B cell (primary cell): ENCODE data around the gene NDOR1. TPM values are rescaled to one million over a fixed set of nuclear protein-coding genes. Genes with fewer than 3 reads are reported as not detected.

Experiments used
- ATAC-seq: fragments of 200-7000 bp; cut with Tn5 transposase; one replicate; pipeline ENCODE4 v1.10.0; 2021; ENCODE audit warnings: low read depth, mild to moderate bottlenecking, moderate number of reproducible peaks, moderate library complexity
- CTCF ChIA-PET: fragments of 350-600 bp; sonication (Branson Sonifier 250); formaldehyde crosslinking; loops from one replicate; lab custom pipeline; 2021; ENCODE audit warnings: antibody characterized with exemption, inconsistent platforms; lab: Charles Lee
- POLR2A ChIA-PET: fragments of 350-600 bp; sonication (Branson Sonifier 250); formaldehyde crosslinking; loops from one replicate; lab custom pipeline; 2021; ENCODE audit warnings: antibody characterized with exemption; lab: Charles Lee
- DNase-seq: peaks from one replicate; pipeline ENCODE4 v3.0.0; 2013
- H2AFZ ChIP-seq: 2 replicates; pipeline ENCODE4 v1.6.1; 2012; ENCODE audit warnings: mild to moderate bottlenecking, low read depth, low read length; ENCODE audit not compliant: insufficient read depth, poor library complexity, severe bottlenecking
- H3K27ac ChIP-seq, 2 donors: 1 replicate in 1 of 2; 2 replicates in 1 of 2; pipeline ENCODE4 v1.5.1; 2012 to 2013; ENCODE audit warnings: low read length in 2 of 2, mild to moderate bottlenecking in 2 of 2, moderate library complexity in 1 of 2
- H3K27me3 ChIP-seq, 4 experiments: fragments of 200-600 bp in 1 of 4; sonication (generic) in 1 of 4; replicated peaks in 1 of 4; 1 replicate in 2 of 4; 2 replicates in 2 of 4; pipeline versions ENCODE4 v1.6.1 to v1.7.0; 2013 to 2016; ENCODE audit warnings: low read length in 3 of 4, mild to moderate bottlenecking in 2 of 4, mixed read lengths in 1 of 4, moderate library complexity in 1 of 4; ENCODE audit not compliant: insufficient read depth in 4 of 4, control insufficient read depth in 3 of 4; ENCODE audit errors: control extremely low read depth in 1 of 4
- H3K36me3 ChIP-seq, 2 experiments: replicated peaks in 1 of 2; 1 replicate in 1 of 2; 2 replicates in 1 of 2; pipeline versions ENCODE4 v1.6.1 to v1.7.1; 2013; ENCODE audit warnings: low read length in 1 of 2; ENCODE audit not compliant: insufficient read depth in 2 of 2, control insufficient read depth in 1 of 2; ENCODE audit errors: control extremely low read depth in 1 of 2, extremely low read depth in 1 of 2
- H3K4me1 ChIP-seq, 2 donors: fragments of 200-600 bp in 1 of 2; sonication (generic) in 1 of 2; 1 replicate in 1 of 2; 2 replicates in 1 of 2; pipeline versions ENCODE4 v1.5.1 to v1.6.1; 2013 to 2017; ENCODE audit warnings: low read length in 2 of 2; ENCODE audit not compliant: control insufficient read depth in 2 of 2, insufficient read depth in 2 of 2
- H3K4me2 ChIP-seq: replicated peaks from 2 replicates; pipeline ENCODE3; 2012; ENCODE audit warnings: mild to moderate bottlenecking, low read depth, low read length; ENCODE audit not compliant: poor library complexity, severe bottlenecking
- H3K4me3 ChIP-seq, 5 experiments: fragments of 200-600 bp in 1 of 5; sonication (generic) in 1 of 5; 1 replicate in 3 of 5; 2 replicates in 2 of 5; pipeline versions ENCODE4 v1.5.1 to v1.7.0; 2011 to 2016; ENCODE audit warnings: low read length in 4 of 5, mild to moderate bottlenecking in 4 of 5, low read depth in 2 of 5, control low read depth in 1 of 5, moderate library complexity in 1 of 5; ENCODE audit not compliant: insufficient read depth in 1 of 5; ENCODE audit errors: control extremely low read depth in 1 of 5, extremely low read depth in 1 of 5
- H3K79me2 ChIP-seq: fragments of 200-600 bp; sonication (generic); one replicate; pipeline ENCODE4 v1.6.0; 2016; ENCODE audit warnings: low read length; ENCODE audit not compliant: control insufficient read depth, insufficient read depth
- H3K9ac ChIP-seq: fragments of 200-600 bp; sonication (generic); 2 replicates; pipeline ENCODE4 v1.6.1; 2017; ENCODE audit warnings: mild to moderate bottlenecking, low read length, moderate library complexity
- H3K9me3 ChIP-seq, 3 donors: one replicate each; pipeline versions ENCODE4 v1.6.1 to v1.7.1; 2013; ENCODE audit warnings: low read length in 2 of 3; ENCODE audit not compliant: control insufficient read depth in 2 of 3, insufficient read depth in 1 of 3; ENCODE audit errors: control extremely low read depth in 1 of 3
- H4K20me1 ChIP-seq: 2 replicates; pipeline ENCODE4 v1.6.0; 2012; ENCODE audit warnings: mild to moderate bottlenecking, low read length; ENCODE audit not compliant: insufficient read depth, control insufficient read depth, poor library complexity, severe bottlenecking
- H3K27ac Mint-ChIP-seq: one replicate; pipeline ENCODE4 v1.8.0; 2021; ENCODE audit warnings: mixed read lengths
- H3K27me3 Mint-ChIP-seq: one replicate; pipeline ENCODE4 v1.8.0; 2021; ENCODE audit warnings: mixed read lengths
- H3K4me1 Mint-ChIP-seq: one replicate; pipeline ENCODE4 v1.8.0; 2021; ENCODE audit warnings: mixed read lengths
- H3K4me3 Mint-ChIP-seq: one replicate; pipeline ENCODE4 v1.8.0; 2021; ENCODE audit warnings: mixed read lengths
- H3K9me3 Mint-ChIP-seq: one replicate; pipeline ENCODE4 v1.8.0; 2022; ENCODE audit warnings: mixed read lengths; ENCODE audit not compliant: insufficient read depth
- CTCF ChIP-seq: fragments of 200-600 bp; IDR thresholded peaks from one replicate; pipeline ENCODE4 v1.8.0; 2022; ENCODE audit warnings: antibody characterized with exemption, mild to moderate bottlenecking
- EZH2 ChIP-seq: IDR thresholded peaks from 2 replicates; pipeline ENCODE4 v1.6.1; 2012; ENCODE audit warnings: borderline replicate concordance, low read depth, mild to moderate bottlenecking, moderate library complexity, low read length; ENCODE audit not compliant: insufficient read depth, poor library complexity, severe bottlenecking
- WGBS: methylation state at CpG from one replicate; pipeline ENCODE4 v1.1.5; 2013; ENCODE audit warnings: missing lambda C conversion rate; ENCODE audit not compliant: insufficient coverage; 5-methylcytosine and 5-hydroxymethylcytosine counted together
- intact Hi-C: fragments of 100-400 bp; cut with micrococcal nuclease; formaldehyde crosslinking; loops from one replicate; pipeline ENCODE4 v1.10.0; 2022
- polyA plus RNA-seq: library from polyadenylated mRNA; depleted of rRNA; stranded (reverse); fragments of >200 nt; gene quantifications from 2 replicates; pipeline ENCODE4 v1.2.3, GENCODE V29; 2012
- total RNA-seq, 2 donors: library from RNA; stranded (reverse); fragments of 120-200 nt in 1 of 2; gene quantifications; 1 replicate in 1 of 2; 2 replicates in 1 of 2; pipeline versions ENCODE4 v1.2.3 to v1.2.4, GENCODE V29; 2013 to 2022

The NDOR1 gene
- total and polyA plus RNA-seq, 2 donors (not counting 1 experiment from before 2014, with no cell fraction given), result 36.4 to 40.9 TPM

DNA sequence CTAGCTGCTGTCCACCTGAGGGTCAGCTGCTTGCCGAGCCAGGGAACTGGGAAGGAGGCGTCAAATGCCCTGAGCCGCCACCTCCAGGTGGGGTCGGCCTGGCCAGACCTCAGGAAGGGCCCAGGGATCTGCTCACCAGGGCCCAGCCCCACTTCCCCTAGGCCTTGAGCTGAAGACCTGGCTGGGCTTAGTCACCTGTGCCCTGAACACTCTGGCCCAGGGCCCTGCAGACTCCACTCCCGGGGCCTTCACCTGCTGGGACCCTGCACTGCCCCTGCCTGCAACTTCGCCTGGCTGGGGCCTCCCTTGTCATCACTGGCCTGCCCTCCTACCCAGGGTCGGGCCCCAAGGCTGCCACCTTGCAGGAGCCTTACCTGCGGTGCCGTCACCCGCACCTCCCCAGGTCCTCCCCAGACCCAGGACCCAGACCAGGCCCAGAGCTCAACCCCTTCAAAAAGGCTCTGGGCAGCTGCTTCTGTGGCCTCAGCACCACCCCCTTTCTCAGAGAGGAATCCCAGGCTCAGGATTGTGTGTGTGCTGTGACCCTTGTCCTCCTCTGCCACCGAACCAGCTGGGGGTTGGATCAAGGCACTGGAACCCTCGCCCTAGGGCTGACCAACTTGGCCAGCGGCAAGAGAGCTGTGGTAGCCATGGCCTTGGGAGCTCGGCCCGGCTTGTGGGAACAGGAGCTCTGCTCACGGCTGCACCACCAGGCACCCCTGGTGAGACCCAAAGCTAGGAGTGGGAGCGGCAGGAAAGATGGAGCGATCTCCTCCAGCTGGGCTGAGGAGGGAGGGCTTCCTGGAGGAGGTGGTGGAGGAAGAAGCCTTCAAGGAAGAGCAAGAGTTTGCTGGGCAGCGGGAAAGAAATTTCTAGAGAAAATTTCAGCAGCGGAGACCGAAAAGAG, 48.5 kb downstream of the NDOR1 start:
- H3K4me3 ChIP-seq, result peak overlapping the region in 4 of 5 experiments; percentile 67 to 81 (median 75)
- no peak for TF ChIP-seq CTCF
- TF ChIP-seq EZH2, result no peak
- Mint-ChIP-seq H3K27ac (peak overlapping the region; percentile 73), H3K4me1 (peaks cover 25% of the 10 kb centered on the region), H3K4me3 (peak overlapping the region; percentile 86), H3K9me3 (no peaks in the 10 kb centered on the region), H3K27me3 (no peaks in the 10 kb centered on the region)
- H3K79me2 ChIP-seq, result peaks cover 30% of the 10 kb centered on the region
- CTCF ChIA-PET, result interaction anchor here (0.9 to 2.3 kb wide), 8 partner anchors 10 to 48 kb away, joined by 3 to 14 read pairs (median 3); partner anchors contain the start of genes CYSRT1, NRARP, TOR4A and TUBB4B
- peaks cover 0 to 11% of the 10 kb centered on the region in 2 experiments for H3K36me3 ChIP-seq
- peak overlapping the region; percentile 85 for H3K9ac ChIP-seq
- peak overlapping the region; percentile 91 for H2AFZ ChIP-seq
- H3K27me3 ChIP-seq, result no peaks in the 10 kb centered on the region
- intact Hi-C loops, result loop anchor here (2.0 kb wide), 1 partner anchor 15 kb away; no protein-coding TSS in a partner anchor
- POLR2A ChIA-PET, result interaction anchor here (0.7 to 3.5 kb wide), 7 partner anchors 11 to 167 kb away, joined by 3 to 29 read pairs (median 5); partner anchors contain the start of genes MAN1B1, TOR4A and TUBB4B
- ATAC-seq (no peak), DNase-seq (no peak)
- peaks cover 18% of the 10 kb centered on the region for H4K20me1 ChIP-seq
- H3K9me3 ChIP-seq, result no peaks in the 10 kb centered on the region
- peaks cover 17 to 27% of the 10 kb centered on the region in 2 donors for H3K4me1 ChIP-seq
- 93% methylated on average over 21 of the region's 21 CpGs for WGBS
- no peak overlapping the region for H3K27ac ChIP-seq
- H3K4me2 ChIP-seq, result peak overlapping the region; percentile 92
